ENCODE data around the gene PALD1.

The PALD1 gene

GRCh38 chr10:70561070-70561469 is 82.5 kb downstream of the PALD1 start:
- no peaks in the 10 kb centered on the region for H3K36me3 ChIP-seq (ENCODE audit: control insufficient read depth, insufficient read depth, low read length)
- peaks cover 3% of the 10 kb centered on the region for H3K4me1 ChIP-seq (ENCODE audit: control insufficient read depth, insufficient read depth, low read length, poor library complexity, severe bottlenecking)
- H3K27me3 ChIP-seq (replicated peaks; ENCODE audit: control insufficient read depth, insufficient read depth, low read length, poor library complexity, severe bottlenecking): no peaks in the 10 kb centered on the region
- no peak overlapping the region for H3K27ac ChIP-seq (ENCODE audit: insufficient read depth, low read length, poor library complexity, severe bottlenecking)
- H3K9me3 ChIP-seq (ENCODE audit: control insufficient read depth, low read length): no peaks in the 10 kb centered on the region
- no peak for DNase-seq
- no peak overlapping the region for H3K4me3 ChIP-seq (ENCODE audit: insufficient read depth, low read depth, low read length, poor library complexity, severe bottlenecking)

GRCh38 chr10:70561558-70561957 is 83.0 kb downstream of the PALD1 start:
- no peak overlapping the region for H3K27ac ChIP-seq (ENCODE audit: insufficient read depth, low read length, poor library complexity, severe bottlenecking)
- no peak for DNase-seq
- H3K27me3 ChIP-seq (replicated peaks; ENCODE audit: control insufficient read depth, insufficient read depth, low read length, poor library complexity, severe bottlenecking): no peaks in the 10 kb centered on the region
- H3K4me1 ChIP-seq (ENCODE audit: control insufficient read depth, insufficient read depth, low read length, poor library complexity, severe bottlenecking): peaks cover 3% of the 10 kb centered on the region
- no peaks in the 10 kb centered on the region for H3K9me3 ChIP-seq (ENCODE audit: control insufficient read depth, low read length)
- no peak overlapping the region for H3K4me3 ChIP-seq (ENCODE audit: insufficient read depth, low read depth, low read length, poor library complexity, severe bottlenecking)
- no peaks in the 10 kb centered on the region for H3K36me3 ChIP-seq (ENCODE audit: control insufficient read depth, insufficient read depth, low read length)

DNA sequence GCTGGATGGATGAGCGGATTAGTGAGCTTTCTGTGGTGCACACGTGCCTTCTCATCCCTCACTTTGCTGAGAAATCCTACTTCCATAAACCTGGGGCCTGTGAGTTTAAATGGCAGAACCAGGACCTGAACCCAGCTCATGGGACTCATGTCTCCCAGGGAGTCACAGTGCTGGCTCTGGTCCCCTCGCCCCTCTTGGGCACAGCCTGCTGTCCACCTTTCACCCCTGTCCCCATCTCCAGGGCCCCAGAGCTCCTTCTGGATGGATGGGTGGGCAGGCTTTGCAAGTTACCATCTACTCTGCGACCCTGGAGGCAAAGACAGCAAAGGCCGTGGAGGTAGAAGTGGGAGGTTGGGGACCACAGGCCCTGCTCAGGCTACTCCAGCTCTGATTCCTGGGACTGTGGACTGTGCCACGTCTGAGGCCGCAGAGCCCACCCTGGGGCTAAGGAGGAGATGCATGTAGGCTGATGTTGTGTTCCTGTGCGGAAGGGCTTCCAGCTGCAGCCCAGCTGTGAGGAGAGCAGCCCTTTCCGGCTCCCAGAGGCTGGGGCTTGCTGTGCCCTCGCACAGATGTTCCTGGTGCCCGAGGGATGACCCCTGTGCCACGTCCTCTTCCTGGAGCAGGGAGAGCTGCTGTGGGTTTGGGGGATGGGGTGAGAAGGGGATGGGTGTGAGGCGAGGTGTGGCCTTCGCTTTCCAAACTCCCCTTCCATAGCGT is 83.6 kb downstream of the PALD1 start:
- Histone ChIP-seq H3K27me3 (replicated peaks; ENCODE audit: control insufficient read depth, insufficient read depth, low read length, poor library complexity, severe bottlenecking) (no peaks in the 10 kb centered on the region), H3K27ac (ENCODE audit: insufficient read depth, low read length, poor library complexity, severe bottlenecking) (no peak overlapping the region), H3K4me1 (ENCODE audit: control insufficient read depth, insufficient read depth, low read length, poor library complexity, severe bottlenecking) (peaks cover 3% of the 10 kb centered on the region), H3K36me3 (ENCODE audit: control insufficient read depth, insufficient read depth, low read length) (no peaks in the 10 kb centered on the region), H3K9me3 (ENCODE audit: control insufficient read depth, low read length) (no peaks in the 10 kb centered on the region), H3K4me3 (ENCODE audit: insufficient read depth, low read depth, low read length, poor library complexity, severe bottlenecking) (no peak overlapping the region)
- DNase-seq: no peak

DNA sequence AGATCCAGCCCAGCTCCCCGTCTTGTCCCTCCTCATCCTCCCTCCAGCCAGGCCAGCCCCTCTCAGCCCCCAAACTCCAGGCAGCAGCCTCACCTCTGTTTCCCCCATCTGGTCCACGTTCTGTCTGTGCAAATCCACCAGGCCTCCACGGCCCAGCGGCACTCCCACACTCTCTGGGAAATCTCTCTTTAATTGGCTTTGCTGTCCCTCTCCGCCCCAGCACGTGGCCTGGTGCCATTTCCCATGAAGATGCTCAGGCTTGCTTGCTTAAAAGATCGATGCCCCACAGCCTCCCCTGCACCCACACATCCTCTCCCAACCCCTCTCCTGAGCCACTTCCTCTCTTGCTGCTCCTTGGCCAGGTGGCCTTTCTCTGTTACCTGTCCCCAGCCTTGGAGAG is 84.7 kb downstream of the PALD1 start:
- Histone ChIP-seq H3K27me3 (replicated peaks; ENCODE audit: control insufficient read depth, insufficient read depth, low read length, poor library complexity, severe bottlenecking) (no peaks in the 10 kb centered on the region), H3K4me1 (ENCODE audit: control insufficient read depth, insufficient read depth, low read length, poor library complexity, severe bottlenecking) (peaks cover 3% of the 10 kb centered on the region), H3K4me3 (ENCODE audit: insufficient read depth, low read depth, low read length, poor library complexity, severe bottlenecking) (no peak overlapping the region), H3K27ac (ENCODE audit: insufficient read depth, low read length, poor library complexity, severe bottlenecking) (no peak overlapping the region), H3K9me3 (ENCODE audit: control insufficient read depth, low read length) (no peaks in the 10 kb centered on the region), H3K36me3 (ENCODE audit: control insufficient read depth, insufficient read depth, low read length) (no peaks in the 10 kb centered on the region)
- DNase-seq: no peak

DNA sequence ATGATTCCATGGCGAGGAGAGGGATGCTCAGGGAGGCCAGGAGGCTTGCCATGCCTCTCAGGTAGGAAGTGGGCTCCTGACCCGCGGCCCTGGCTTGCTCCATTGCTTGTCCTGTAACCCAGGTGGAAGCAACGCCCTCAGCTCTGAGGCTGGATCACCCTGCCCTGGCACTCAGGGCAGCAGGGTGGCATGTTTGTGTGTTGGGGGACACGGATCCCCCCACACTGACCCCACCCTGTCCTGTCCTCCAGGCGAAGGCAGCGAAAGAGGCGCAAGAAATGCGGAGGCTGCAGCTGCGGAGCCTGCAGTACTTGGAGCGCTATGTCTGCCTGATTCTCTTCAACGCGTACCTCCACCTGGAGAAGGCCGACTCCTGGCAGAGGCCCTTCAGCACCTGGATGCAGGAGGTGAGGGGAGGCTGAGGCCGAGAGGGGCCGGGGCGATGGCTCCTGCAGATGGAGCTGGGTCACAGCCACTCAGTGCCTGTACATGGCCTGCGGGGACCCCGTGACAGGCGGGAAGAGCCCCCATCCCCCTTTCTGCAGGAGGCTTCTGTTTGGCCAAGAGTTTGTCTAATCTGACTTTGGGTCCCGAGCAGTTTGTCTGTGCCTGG is 85.7 kb downstream of the PALD1 start:
- Histone ChIP-seq H3K36me3 (ENCODE audit: control insufficient read depth, insufficient read depth, low read length) (no peaks in the 10 kb centered on the region), H3K4me3 (ENCODE audit: insufficient read depth, low read depth, low read length, poor library complexity, severe bottlenecking) (no peak overlapping the region), H3K4me1 (ENCODE audit: control insufficient read depth, insufficient read depth, low read length, poor library complexity, severe bottlenecking) (no peaks in the 10 kb centered on the region), H3K9me3 (ENCODE audit: control insufficient read depth, low read length) (no peaks in the 10 kb centered on the region), H3K27ac (ENCODE audit: insufficient read depth, low read length, poor library complexity, severe bottlenecking) (no peak overlapping the region), H3K27me3 (replicated peaks; ENCODE audit: control insufficient read depth, insufficient read depth, low read length, poor library complexity, severe bottlenecking) (no peaks in the 10 kb centered on the region)
- no peak for DNase-seq

DNA sequence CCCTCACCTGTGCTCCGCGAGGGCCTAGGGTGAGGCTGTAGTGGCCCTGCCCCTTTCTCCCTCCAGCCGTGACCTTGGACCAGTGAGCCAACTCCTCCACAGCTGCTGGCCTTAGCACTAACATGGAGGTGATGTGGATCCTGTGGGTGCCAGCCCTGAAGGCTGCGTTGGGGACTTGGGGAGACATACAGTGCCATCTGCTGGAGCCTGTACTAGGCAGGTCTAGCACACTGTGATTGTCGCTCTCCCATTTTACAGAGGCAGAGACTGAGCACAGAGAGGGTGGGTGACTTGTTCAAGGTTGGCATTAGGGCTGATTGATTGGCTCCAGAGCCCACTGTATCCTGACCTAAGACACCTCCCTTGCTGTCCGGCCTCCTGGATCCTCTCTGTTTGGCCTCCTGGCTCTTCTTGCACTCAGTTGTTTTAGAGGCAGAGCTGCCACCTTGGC is 86.4 kb downstream of the PALD1 start:
- no peak overlapping the region for H3K27ac ChIP-seq (ENCODE audit: insufficient read depth, low read length, poor library complexity, severe bottlenecking)
- DNase-seq: no peak

DNA sequence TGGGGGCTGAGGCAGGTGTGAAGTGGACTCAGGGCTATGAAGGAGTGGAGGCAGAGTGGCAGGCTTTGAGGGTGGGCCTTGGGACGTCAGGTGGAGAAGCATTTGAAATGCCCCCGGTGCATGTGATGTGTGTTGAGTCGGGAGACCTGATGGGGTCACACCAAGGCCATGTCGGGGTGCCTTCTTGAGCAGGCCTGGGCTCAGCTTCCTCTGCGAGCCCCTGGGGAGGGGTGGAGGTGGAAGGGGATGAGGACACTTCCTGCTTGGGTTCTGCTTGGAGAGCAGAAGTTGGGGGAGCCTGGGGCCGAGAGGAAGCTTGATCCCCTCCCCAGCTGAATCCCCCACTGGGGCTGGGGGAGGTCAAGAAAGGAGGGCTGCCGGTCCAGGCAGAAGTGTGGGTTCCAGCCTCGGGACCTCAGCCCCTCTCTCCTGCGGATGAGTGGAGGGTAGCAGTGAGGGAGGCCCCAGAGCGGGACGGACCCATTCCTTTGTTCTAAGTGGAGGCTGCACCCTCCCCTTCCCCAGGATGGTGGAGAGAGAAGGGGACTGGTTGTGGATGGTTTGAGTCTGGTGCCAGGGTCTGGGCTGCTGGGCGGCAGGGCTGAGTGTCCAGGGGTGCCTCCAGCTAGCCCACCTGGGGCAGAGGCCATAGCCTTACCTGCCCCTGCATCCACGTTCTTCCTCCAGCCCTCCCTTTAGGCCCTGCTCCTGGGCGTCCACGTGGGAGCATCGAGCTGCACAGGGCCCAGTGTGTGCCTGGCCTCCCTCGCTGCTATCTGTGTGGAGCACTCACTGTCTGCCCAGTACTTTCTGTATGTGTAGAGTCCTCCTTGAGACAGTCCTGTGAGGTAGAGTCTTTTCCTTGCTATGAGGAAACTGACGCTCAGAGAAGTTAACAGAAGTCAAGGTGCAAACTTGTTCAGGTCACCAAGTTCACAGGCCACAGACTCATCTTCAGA is 87.3 kb downstream of the PALD1 start:
- Histone ChIP-seq H3K27ac (ENCODE audit: insufficient read depth, low read length, poor library complexity, severe bottlenecking) (no peak overlapping the region), H3K4me1 (ENCODE audit: control insufficient read depth, insufficient read depth, low read length, poor library complexity, severe bottlenecking) (no peaks in the 10 kb centered on the region), H3K9me3 (ENCODE audit: control insufficient read depth, low read length) (no peaks in the 10 kb centered on the region), H3K4me3 (ENCODE audit: insufficient read depth, low read depth, low read length, poor library complexity, severe bottlenecking) (no peak overlapping the region), H3K27me3 (replicated peaks; ENCODE audit: control insufficient read depth, insufficient read depth, low read length, poor library complexity, severe bottlenecking) (no peaks in the 10 kb centered on the region), H3K36me3 (ENCODE audit: control insufficient read depth, insufficient read depth, low read length) (no peaks in the 10 kb centered on the region)
- DNase-seq: no peak

More for the DNA sequence above, 86.4 kb downstream of the PALD1 start:
- no peaks in the 10 kb centered on the region for H3K36me3 ChIP-seq (ENCODE audit: control insufficient read depth, insufficient read depth, low read length)
- no peaks in the 10 kb centered on the region for H3K4me1 ChIP-seq (ENCODE audit: control insufficient read depth, insufficient read depth, low read length, poor library complexity, severe bottlenecking)
- no peaks in the 10 kb centered on the region for H3K27me3 ChIP-seq (replicated peaks; ENCODE audit: control insufficient read depth, insufficient read depth, low read length, poor library complexity, severe bottlenecking)
- no peak overlapping the region for H3K4me3 ChIP-seq (ENCODE audit: insufficient read depth, low read depth, low read length, poor library complexity, severe bottlenecking)
- H3K9me3 ChIP-seq (ENCODE audit: control insufficient read depth, low read length): no peaks in the 10 kb centered on the region

DNA sequence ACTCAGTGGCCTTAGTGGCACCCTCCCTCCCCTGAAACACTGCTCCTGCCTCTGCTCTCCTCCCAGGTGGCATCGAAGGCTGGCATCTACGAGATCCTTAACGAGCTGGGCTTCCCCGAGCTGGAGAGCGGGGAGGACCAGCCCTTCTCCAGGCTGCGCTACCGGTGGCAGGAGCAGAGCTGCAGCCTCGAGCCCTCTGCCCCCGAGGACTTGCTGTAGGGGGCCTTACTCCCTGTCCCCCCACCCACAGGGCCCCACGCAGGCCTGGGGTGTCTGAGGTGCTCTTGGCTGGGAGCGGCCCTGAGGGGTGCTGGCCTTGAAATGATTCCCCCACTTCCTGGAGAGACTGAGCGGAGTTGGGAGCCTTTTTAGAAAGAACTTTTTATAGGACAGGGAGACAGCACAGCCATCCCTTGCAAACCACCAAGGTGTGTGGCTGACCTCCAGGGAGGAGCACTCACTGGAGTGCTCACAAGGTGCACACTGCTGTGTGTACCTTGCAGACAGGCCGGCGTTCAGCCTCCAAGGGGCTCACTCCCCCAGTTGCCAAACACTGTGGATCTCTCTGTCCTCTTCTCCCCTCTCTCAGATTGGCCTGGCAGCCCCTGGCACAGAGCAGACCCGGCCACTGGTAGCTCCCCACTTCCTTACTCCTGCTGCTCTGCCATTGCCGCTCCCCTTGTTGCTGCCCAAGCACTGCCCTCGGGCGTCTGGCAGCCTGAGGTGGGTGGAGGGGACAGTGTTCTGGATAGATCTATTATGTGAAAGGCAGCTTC is 88.1 kb downstream of the PALD1 start:
- DNase-seq: no peak
- Histone ChIP-seq H3K36me3 (ENCODE audit: control insufficient read depth, insufficient read depth, low read length) (no peaks in the 10 kb centered on the region), H3K27ac (ENCODE audit: insufficient read depth, low read length, poor library complexity, severe bottlenecking) (no peak overlapping the region), H3K4me1 (ENCODE audit: control insufficient read depth, insufficient read depth, low read length, poor library complexity, severe bottlenecking) (no peaks in the 10 kb centered on the region), H3K9me3 (ENCODE audit: control insufficient read depth, low read length) (no peaks in the 10 kb centered on the region), H3K4me3 (ENCODE audit: insufficient read depth, low read depth, low read length, poor library complexity, severe bottlenecking) (no peak overlapping the region), H3K27me3 (replicated peaks; ENCODE audit: control insufficient read depth, insufficient read depth, low read length, poor library complexity, severe bottlenecking) (no peaks in the 10 kb centered on the region)

GRCh38 chr10:70567603-70568002 is 89.0 kb downstream of the PALD1 start:
- Histone ChIP-seq H3K36me3 (ENCODE audit: control insufficient read depth, insufficient read depth, low read length) (no peaks in the 10 kb centered on the region), H3K27me3 (replicated peaks; ENCODE audit: control insufficient read depth, insufficient read depth, low read length, poor library complexity, severe bottlenecking) (no peaks in the 10 kb centered on the region), H3K9me3 (ENCODE audit: control insufficient read depth, low read length) (no peaks in the 10 kb centered on the region), H3K27ac (ENCODE audit: insufficient read depth, low read length, poor library complexity, severe bottlenecking) (no peak overlapping the region), H3K4me1 (ENCODE audit: control insufficient read depth, insufficient read depth, low read length, poor library complexity, severe bottlenecking) (no peaks in the 10 kb centered on the region), H3K4me3 (ENCODE audit: insufficient read depth, low read depth, low read length, poor library complexity, severe bottlenecking) (no peak overlapping the region)
- no peak for DNase-seq
